Measurements from ENCODE around the gene IFNAR1.

DNA sequence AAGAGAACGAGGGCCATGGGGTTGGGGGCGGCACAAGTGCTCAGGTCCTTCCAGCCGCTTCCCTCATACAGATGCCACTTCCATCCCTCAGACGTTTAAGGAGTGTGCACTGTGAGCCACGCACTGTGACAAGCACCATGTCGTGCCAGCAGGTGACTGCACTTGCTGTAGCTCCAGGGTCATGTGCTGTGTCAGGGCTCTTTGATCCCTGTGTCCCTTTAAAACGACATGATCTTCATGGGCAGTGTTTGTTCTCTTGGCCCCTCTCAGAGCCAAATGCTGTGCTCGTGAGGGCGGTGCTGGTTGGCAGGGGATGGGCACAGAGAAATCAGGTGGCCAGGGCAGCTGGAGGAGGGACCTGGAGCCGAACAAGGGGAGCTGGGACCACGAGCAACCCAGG, 38.7 kb upstream of the IFNAR1 start:
- TF ChIP-seq, protein P1, sequence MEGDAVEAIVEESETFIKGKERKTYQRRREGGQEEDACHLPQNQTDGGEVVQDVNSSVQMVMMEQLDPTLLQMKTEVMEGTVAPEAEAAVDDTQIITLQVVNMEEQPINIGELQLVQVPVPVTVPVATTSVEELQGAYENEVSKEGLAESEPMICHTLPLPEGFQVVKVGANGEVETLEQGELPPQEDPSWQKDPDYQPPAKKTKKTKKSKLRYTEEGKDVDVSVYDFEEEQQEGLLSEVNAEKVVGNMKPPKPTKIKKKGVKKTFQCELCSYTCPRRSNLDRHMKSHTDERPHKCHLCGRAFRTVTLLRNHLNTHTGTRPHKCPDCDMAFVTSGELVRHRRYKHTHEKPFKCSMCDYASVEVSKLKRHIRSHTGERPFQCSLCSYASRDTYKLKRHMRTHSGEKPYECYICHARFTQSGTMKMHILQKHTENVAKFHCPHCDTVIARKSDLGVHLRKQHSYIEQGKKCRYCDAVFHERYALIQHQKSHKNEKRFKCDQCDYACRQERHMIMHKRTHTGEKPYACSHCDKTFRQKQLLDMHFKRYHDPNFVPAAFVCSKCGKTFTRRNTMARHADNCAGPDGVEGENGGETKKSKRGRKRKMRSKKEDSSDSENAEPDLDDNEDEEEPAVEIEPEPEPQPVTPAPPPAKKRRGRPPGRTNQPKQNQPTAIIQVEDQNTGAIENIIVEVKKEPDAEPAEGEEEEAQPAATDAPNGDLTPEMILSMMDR (IDR thresholded peaks at IDR 0.05) = no peak
- no peak for TF ChIP-seq POLR2A (IDR thresholded peaks at IDR 0.05)
